BJ (cell line): ENCODE results near the gene SEZ6L. TPM values are rescaled to one million over a fixed set of nuclear protein-coding genes. Genes with fewer than 3 reads are reported as not detected.

ENCODE experiments used
- CTCF ChIA-PET: fragments of 350-600 bp; formaldehyde crosslinking; extraction: SDS; loops from one replicate; lab custom pipeline; 2021; ENCODE audit warnings: antibody characterized with exemption, inconsistent platforms; lab: Yijun Ruan, JAX
- POLR2A ChIA-PET: fragments of 300-600 bp; sonication (Branson Sonifier 250); formaldehyde crosslinking; extraction: SDS; loops from one replicate; lab custom pipeline; 2021; ENCODE audit warnings: antibody characterized with exemption; lab: Charles Lee
- DNase-seq: peaks from one replicate; pipeline ENCODE4 v3.0.0-alpha.2; 2011; ENCODE audit warnings: low read depth
- H3K27me3 ChIP-seq: 2 replicates; pipeline ENCODE4 v1.6.0; 2011; ENCODE audit warnings: low read length; ENCODE audit not compliant: control insufficient read depth, insufficient read depth
- H3K36me3 ChIP-seq: 2 replicates; pipeline ENCODE4 v1.5.1; 2011; ENCODE audit warnings: low read length; ENCODE audit not compliant: control insufficient read depth, insufficient read depth
- H3K4me3 ChIP-seq: 2 replicates; pipeline ENCODE4 v1.5.1; 2011; ENCODE audit warnings: low read depth, mild to moderate bottlenecking, control low read depth, low read length
- polyA plus RNA-seq: library from polyadenylated mRNA; depleted of rRNA; stranded (reverse); fragments of >200 nt; gene quantifications from 2 replicates; pipeline ENCODE4 v1.2.3, GENCODE V29; 2011
- TF ChIP-seq, protein P1 (sequence below): IDR thresholded peaks from 2 replicates; pipeline ENCODE4 v1.5.1; 2011; ENCODE audit warnings: low read depth, mild to moderate bottlenecking, control low read depth, inconsistent platforms, low read length, moderate library complexity; ENCODE audit not compliant: insufficient read depth

Gene SEZ6L
- polyA plus RNA-seq, 1 experiment, result 0.04 TPM

- Histone ChIP-seq H3K4me3 (no peak overlapping the region), H3K27me3 (peaks cover 5% of the 10 kb centered on the region), H3K36me3 (no peaks in the 10 kb centered on the region)
- TF ChIP-seq, protein P1, sequence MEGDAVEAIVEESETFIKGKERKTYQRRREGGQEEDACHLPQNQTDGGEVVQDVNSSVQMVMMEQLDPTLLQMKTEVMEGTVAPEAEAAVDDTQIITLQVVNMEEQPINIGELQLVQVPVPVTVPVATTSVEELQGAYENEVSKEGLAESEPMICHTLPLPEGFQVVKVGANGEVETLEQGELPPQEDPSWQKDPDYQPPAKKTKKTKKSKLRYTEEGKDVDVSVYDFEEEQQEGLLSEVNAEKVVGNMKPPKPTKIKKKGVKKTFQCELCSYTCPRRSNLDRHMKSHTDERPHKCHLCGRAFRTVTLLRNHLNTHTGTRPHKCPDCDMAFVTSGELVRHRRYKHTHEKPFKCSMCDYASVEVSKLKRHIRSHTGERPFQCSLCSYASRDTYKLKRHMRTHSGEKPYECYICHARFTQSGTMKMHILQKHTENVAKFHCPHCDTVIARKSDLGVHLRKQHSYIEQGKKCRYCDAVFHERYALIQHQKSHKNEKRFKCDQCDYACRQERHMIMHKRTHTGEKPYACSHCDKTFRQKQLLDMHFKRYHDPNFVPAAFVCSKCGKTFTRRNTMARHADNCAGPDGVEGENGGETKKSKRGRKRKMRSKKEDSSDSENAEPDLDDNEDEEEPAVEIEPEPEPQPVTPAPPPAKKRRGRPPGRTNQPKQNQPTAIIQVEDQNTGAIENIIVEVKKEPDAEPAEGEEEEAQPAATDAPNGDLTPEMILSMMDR, result no peak
- no peak for DNase-seq
- CTCF ChIA-PET, result interaction anchor here (0.6 to 1.1 kb wide), 3 partner anchors 10 to 35 kb away, joined by 3 to 5 read pairs (median 3); no protein-coding TSS in a partner anchor
- POLR2A ChIA-PET, result no interaction called here
Measured at GRCh38 chr22:26339755-26340154, 170.5 kb downstream of the SEZ6L start.

DNA sequence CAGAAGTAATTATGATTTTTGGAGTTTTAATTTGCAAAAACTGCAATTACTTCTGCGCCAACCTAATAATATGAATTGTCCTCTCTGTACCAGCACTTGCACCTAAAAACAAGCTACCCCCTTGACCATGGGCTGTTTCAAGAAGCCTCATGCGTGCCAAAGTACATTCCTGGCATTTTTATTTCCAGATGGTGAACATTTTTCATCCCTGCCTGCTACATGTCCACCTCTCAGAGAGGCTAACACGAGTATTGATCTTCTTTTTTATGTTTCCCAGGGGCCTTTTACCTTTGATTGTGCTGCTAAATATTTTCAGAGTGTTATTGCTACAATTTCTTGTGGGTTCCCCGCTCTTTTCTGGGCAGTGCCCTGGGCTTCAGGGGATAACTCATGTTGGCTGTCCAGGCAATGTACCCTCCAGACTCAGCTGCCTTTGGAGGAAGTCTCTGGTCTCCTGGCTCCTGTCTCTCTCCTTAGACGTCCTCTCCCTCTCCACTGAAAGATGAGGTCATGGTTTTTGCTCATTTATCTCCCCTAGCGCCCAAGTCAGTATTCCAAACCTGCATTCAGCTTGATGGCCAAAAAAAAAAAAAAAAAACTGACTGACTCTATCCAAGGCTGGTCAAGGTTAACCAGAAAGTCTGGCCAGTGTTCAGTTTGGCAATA is 173.6 kb downstream of the SEZ6L start:
- ChIA-PET POLR2A (no interaction called here), CTCF (interaction anchor here (0.7 to 1.5 kb wide), 3 partner anchors 11 to 570 kb away, joined by 3 to 4 read pairs (median 4); no protein-coding TSS in a partner anchor)
- Histone ChIP-seq H3K27me3 (peaks cover 3% of the 10 kb centered on the region; the same call in 1 of the 2 replicates), H3K36me3 (no peaks in the 10 kb centered on the region), H3K4me3 (no peak overlapping the region)
- TF ChIP-seq, protein P1, result no peak
- no peak for DNase-seq

GRCh38 chr22:26345496-26345895 is 176.2 kb downstream of the SEZ6L start:
- no peaks in the 10 kb centered on the region for H3K36me3 ChIP-seq
- POLR2A ChIA-PET, result no interaction called here
- H3K27me3 ChIP-seq, result peaks cover 2% of the 10 kb centered on the region; the same call in 1 of the 2 replicates
- no peak for DNase-seq
- CTCF ChIA-PET, result interaction anchor here (1.2 kb wide), 1 partner anchor 115 kb away, joined by 5 read pairs; no protein-coding TSS in a partner anchor
- TF ChIP-seq, protein P1, result no peak
- no peak overlapping the region for H3K4me3 ChIP-seq

DNA sequence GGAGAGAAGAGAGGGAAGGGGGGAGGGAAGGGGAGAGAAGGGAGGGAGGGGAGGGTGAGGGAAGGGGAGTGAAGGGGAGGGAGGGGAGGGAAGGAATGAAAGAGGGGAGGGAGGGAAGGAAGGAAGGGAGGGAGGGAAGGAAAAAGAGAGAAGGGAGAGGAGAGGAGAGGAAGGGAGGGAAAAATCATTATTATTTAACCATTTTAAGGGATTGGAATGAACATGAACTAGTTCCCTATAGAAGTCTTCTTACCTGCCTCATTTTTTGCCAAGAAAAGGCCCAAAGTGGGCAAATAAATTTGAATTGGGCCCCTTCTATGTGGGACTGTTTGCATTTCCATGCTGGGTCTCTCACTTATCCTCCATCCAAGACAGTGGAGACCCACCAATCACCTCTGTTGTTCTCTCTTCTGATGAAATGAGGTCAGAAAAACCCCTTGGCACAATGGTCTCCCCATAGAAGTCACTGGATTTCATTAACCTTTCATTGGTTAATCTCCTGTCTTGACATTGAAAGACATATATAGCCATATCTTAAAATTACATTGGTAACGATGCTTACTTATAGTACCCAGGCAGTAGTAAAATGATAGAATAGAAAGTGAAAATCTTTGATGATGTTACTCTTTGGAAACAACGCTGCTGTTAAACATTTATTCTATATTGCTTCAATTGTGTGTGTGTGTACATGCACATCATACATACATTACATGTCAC is 179.7 kb downstream of the SEZ6L start:
- ChIA-PET POLR2A (no interaction called here), CTCF (no interaction called here)
- no peak for DNase-seq
- TF ChIP-seq, protein P1, result no peak
- Histone ChIP-seq H3K27me3 (peaks cover 4% of the 10 kb centered on the region; the same call in 1 of the 2 replicates), H3K4me3 (no peak overlapping the region), H3K36me3 (no peaks in the 10 kb centered on the region)

- ChIA-PET POLR2A (no interaction called here), CTCF (interaction anchor here (2.3 to 2.7 kb wide), 2 partner anchors 10 to 13 kb away, joined by 8 to 9 read pairs; no protein-coding TSS in a partner anchor)
- H3K4me3 ChIP-seq, result no peak overlapping the region
- H3K36me3 ChIP-seq, result no peaks in the 10 kb centered on the region
- DNase-seq, result no peak
- peaks cover 2% of the 10 kb centered on the region for H3K27me3 ChIP-seq
- TF ChIP-seq, protein P1, result no peak
Measured at GRCh38 chr22:26354707-26355106, 185.4 kb downstream of the SEZ6L start.
